Measurements from ENCODE around the gene SLBP. TPM values are rescaled to one million over a fixed set of nuclear protein-coding genes. Genes with fewer than 3 reads are reported as not detected.

SLBP gene
- total RNA-seq, 1 experiment from 2014 or later: 147 TPM

DNA sequence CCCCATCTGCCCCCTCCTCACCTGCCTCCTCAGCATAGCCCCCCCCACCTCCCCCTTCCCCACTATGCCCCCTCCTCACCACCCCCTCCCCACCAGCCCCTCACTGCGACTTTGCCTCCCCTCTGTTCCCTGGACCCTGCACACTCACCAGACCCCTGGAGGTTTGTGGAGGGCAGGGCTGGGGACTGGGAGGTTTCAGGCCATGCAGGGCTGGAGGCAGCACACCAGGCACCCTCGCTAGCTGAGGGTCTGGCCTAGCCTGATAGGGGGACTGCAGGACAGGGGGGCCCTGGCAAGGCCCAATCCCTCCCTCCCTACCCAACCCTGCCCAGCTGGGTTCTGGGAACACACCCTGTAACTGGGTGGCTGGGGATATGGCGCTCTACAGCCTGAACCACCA lies 37.3 kb upstream of the SLBP start:
- DNase-seq (ENCODE audit: low spot score): no peak

DNA sequence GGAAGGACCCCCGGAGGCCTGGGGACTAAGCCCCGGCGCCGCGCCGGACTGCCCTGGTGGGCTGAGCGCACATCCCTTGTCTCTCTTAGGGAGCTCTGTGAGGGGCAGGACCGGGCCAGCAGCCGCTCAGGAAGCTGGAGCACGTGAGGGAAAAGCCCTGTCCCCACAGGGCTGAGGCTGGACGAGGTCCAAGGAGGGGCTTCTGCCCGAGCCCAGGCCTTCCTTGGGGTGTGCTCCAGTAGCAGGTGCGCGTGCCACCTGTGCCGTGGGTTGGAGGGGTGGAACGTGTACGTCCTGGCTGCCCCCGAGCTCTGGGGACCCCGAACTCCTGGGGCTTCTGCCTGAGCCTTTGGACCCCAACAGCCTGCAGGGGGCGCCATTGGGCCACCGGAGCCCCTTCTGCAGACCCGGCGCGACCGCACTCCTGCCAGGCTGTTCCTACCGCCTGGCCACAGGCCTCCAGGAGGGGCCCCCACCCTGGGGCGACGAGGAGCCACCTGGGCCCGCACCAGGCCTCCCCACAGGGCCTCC lies 36.4 kb upstream of the SLBP start:
- peak; percentile 85 for DNase-seq (ENCODE audit: low spot score)

GRCh38 chr4:1747603-1747967 lies 35.5 kb upstream of the SLBP start:
- no peak for DNase-seq (ENCODE audit: low spot score)

- peak; percentile 53 for DNase-seq (ENCODE audit: low spot score)
Measured at GRCh38 chr4:1746919-1747602, 34.9 kb upstream of the SLBP start.

- DNase-seq (ENCODE audit: low spot score): peak; percentile 79
Measured at GRCh38 chr4:1746265-1746691, 34.2 kb upstream of the SLBP start.

DNA sequence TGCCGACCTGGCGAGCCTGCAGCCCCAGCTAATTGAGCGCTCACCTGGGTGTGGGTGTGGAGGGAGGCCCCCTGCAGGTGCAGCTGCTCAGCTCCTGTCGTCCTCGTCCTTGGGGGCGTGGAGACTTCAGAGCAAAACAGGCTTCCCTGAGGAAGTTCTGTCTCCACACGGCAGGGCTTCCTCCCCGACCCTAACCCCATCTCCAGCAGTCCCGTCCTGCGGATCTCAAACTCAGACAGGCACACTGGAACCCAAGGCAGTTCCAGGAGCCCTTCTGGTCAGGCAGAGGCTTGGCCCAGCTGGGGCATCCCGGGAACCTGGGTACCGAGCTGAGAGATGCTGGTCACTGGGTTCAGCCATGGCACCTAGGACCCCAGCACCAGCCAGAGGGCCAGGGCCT lies 33.6 kb upstream of the SLBP start:
- no peak for DNase-seq (ENCODE audit: low spot score)

DNA sequence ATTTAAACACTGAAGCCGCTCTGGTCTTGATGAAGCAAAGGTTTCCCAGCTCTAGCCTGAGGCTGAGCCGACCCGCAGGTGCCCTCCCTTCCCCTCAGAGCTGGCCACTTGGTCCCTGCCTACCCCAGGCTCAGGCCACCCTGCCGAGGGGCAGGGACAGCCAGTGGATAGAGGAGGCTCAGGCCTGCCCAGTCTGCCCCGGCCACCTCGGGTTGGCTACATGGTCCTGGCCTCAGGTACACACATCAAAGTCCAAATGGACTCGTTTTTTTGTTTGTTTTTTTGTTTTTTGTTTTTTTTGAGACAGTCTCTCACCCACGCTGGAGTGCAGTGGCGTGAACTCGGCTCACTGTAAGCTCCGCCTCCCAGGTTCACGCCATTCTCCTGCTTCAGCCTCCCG lies 33.0 kb upstream of the SLBP start:
- DNase-seq (ENCODE audit: low spot score): no peak

DNA sequence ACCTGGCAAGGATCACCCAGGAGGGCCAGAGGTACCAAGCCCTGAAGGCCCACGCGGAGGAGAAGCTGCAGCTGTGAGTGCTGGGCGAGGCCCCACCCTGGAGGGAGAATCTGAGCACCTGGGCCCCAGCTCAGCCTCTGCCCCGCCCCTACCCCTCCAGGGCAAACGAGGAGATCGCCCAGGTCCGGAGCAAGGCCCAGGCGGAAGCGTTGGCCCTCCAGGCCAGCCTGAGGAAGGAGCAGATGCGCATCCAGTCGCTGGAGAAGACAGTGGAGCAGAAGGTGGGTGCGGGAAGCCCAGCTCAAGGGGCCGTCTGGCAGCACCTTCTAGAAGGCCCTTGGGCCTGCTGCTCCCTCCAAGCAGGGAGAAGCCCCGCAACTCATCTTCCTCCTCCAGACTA lies 32.4 kb upstream of the SLBP start:
- no peak for DNase-seq (ENCODE audit: low spot score)

GRCh38 chr4:1743975-1744374 lies 31.9 kb upstream of the SLBP start:
- DNase-seq (ENCODE audit: low spot score): no peak

- DNase-seq (ENCODE audit: low spot score): no peak
Measured at GRCh38 chr4:1743551-1743950, 31.4 kb upstream of the SLBP start.

DNA sequence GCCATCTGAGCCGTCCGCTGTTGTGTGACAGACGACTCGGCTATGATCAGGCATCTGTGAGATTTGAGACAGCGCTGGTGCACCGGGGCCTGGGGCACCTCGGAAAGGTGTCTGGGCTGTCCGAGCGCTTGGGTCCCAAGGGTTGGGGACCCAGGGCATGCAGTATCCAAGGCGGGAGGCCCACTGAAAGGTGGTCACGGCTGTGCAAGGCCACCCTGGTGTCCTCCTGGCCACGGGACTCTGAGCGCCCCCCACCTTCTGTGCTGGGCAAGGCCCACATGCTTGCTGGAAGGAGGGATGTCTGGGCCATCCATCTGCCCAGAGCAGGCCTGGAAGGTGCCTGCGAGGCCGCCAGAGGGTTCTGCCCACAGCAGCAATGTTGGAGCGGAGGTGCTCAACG lies 29.1 kb upstream of the SLBP start:
- DNase-seq (ENCODE audit: low spot score): no peak

GRCh38 chr4:1740021-1740545 lies 28.0 kb upstream of the SLBP start:
- DNase-seq (ENCODE audit: low spot score): no peak

GRCh38 chr4:1739358-1739757 lies 27.2 kb upstream of the SLBP start:
- DNase-seq (ENCODE audit: low spot score): no peak

DNA sequence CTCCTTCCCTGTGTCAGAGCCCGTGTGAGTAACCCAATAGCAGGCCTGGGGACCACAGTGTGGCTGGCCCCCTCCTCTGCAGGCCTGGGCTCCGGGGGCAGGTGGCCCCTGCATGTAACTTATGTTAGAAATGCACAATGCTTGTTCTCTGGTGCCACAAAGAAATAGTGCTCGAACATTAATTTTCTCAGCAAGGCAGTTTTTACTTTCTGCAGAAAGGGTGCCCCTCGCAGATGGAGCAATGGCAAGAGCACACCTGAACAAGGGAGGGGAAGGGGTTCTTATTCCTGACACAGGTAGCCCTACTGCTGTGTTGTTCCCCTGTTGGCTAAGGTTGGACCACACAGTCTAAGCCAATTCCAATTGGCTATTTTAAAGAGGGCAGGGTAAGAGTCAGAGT lies 26.3 kb upstream of the SLBP start:
- DNase-seq (ENCODE audit: low spot score): no peak

- DNase-seq (ENCODE audit: low spot score): no peak
Measured at GRCh38 chr4:1737666-1738065, 25.5 kb upstream of the SLBP start.

DNA sequence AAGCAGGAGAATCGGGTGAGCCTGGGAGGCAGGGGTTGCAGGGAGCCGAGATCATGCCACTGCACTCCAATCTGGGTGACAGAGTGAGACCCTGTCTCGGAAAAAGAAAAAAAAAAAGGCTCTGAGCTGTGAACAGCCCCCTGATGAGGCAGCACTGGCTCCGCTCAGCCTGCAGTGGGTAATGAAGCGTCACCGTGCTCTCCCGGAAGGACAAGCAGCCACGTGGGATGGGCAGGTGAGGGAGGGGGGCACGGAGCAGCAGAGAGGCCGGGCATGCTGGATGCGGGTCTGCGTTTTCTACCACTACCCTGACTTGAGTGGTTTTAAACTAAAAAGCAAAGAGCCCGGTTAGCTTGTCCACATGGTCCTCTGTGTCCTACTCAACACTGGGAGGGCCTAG lies 24.7 kb upstream of the SLBP start:
- no peak for DNase-seq (ENCODE audit: low spot score)

- no peak for DNase-seq (ENCODE audit: low spot score)
Measured at GRCh38 chr4:1735215-1735614, 23.1 kb upstream of the SLBP start.

- no peak for DNase-seq (ENCODE audit: low spot score)
Measured at GRCh38 chr4:1732911-1733310, 20.8 kb upstream of the SLBP start.

- DNase-seq (ENCODE audit: low spot score): no peak
Measured at GRCh38 chr4:1731180-1731579, 19.1 kb upstream of the SLBP start.

- no peak for DNase-seq (ENCODE audit: low spot score)
Measured at GRCh38 chr4:1730532-1731135, 18.5 kb upstream of the SLBP start.

GRCh38 chr4:1728061-1728980 lies 16.2 kb upstream of the SLBP start:
- DNase-seq (ENCODE audit: low spot score): no peak
